ENCODE results near the gene SETDB2.
A peak's percentile ranks its signal among the peaks of the same experiment; 100 is the strongest.

The SETDB2 gene, protein sequence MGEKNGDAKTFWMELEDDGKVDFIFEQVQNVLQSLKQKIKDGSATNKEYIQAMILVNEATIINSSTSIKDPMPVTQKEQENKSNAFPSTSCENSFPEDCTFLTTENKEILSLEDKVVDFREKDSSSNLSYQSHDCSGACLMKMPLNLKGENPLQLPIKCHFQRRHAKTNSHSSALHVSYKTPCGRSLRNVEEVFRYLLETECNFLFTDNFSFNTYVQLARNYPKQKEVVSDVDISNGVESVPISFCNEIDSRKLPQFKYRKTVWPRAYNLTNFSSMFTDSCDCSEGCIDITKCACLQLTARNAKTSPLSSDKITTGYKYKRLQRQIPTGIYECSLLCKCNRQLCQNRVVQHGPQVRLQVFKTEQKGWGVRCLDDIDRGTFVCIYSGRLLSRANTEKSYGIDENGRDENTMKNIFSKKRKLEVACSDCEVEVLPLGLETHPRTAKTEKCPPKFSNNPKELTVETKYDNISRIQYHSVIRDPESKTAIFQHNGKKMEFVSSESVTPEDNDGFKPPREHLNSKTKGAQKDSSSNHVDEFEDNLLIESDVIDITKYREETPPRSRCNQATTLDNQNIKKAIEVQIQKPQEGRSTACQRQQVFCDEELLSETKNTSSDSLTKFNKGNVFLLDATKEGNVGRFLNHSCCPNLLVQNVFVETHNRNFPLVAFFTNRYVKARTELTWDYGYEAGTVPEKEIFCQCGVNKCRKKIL

DNA sequence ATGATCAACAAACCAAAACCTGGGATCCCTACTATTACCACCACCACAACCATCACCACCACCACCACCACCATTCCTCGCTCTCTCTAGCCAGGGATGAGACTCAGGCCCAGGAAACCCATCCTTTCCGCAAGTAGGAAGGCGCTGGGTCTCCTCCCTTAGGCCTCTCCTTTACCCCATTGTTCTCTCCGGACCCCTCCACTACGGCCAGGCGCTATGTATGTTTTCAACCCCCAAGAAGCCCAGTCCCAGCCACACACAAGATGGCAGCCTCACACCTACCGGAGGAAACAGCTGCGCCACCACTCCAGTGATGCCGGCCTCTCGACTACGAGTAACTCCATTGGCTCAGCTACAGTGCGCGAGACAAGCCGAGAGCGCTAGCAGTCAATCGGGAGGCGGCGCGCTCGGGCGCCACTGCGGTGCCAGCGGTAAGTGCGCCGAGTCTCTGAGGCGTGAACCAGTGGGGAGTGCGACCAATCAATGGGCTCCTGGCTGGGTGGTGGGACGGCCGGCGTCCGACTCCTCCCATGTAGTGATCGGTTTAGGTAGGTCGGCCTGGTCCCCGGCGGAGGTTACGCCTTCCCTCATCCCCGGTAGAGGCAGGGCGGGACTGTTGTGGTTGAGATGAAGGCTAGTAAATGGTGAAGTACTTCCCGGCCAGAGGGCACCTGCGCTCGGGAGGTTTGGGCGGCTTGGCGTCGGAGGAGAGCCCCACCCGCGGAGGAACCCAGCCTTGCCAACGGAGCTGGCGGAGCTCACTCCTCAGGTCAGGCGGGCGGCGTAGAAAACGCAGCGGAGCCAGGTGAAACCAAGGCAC, at the start of gene SETDB2, which contains the start of gene CAB39L:
Gene SETDB2, plus strand, starts transcription at position 571 of the 820 bp plus-strand sequence. CDS start 7,620 bp downstream, outside the sequence.
Gene CAB39L, minus strand, starts transcription at position 361 of the 820 bp plus-strand sequence. CDS start 61,154 bp downstream, outside the sequence.
- DNase-seq (ENCODE audit: low read depth in 2 of 2): peak; percentile 97 to 99

DNA sequence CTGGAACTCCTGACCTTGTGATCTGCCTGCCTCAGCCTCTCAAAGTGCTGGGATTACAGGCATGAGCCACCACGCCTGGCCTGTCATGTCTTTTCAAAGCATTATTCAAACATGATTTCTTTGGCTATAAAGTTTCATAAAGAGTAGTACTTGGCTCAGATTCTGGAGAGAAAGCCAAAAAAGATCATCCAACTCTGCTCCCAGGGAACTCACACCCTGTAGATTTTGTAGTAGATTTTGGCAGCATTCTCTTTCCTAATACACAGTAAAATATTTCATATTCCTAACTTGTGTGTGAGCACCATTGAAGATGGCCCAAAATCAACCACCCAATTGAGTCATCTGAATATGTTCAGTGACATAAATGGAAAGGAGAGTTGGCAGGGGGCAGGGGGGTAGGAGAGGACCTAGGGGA, 48.6 kb upstream of the SETDB2 start:
- no peak for DNase-seq (ENCODE audit: low read depth in 2 of 2)

DNA sequence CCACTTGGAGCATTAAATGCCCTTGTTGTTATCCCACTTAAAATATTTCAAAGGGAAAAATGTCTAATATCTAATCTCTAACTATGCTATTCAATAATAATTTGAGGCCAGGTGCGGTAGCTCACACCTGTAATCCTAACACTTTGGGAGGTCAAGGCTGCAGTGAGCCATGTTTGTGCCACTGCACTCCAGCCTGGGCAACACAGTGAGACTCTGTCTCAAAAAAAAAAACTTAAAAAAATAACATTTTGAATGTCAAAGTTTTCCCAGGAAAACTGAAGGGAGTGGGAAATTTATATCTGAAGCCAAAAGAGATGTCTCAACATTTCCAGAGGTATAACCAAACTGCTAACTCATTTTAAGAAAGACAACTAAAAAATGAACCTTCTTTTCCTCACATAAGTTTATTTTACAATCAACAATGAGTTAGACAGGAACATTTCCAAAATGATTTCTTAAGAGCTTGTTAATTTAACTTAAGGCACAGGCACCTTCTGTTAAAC, 48.1 kb upstream of the SETDB2 start:
- no peak for DNase-seq (ENCODE audit: low read depth in 2 of 2)

DNA sequence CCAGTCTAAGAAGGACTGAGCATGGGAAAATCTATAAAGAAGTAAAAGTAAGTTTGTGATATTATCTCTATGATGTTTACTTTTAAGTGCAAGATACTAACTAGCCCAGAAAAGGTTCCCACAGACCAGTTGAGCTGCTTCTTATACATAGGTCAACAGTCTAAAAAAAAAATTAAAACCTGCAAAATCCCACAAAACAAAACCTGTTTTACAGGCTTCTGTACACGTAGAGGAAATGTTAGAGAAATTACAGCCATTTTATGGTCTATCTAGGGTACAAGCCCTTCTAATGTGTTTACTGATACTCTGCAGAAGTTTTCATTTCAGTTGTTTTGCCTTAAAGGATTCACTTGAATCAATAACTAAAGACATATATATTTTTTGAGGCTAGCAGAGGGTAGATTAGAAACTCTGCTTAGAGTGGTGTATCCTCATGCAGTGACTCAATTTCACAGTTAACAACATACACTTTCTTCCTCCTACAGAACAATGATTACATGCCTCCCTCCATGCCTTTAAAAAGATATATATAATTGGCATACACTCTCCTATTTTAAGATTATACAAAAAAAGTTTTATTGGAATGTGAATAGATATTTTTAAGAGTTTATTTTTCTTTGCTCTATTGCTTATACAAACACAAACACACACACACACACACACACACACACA, 44.1 kb upstream of the SETDB2 start:
- no peak for DNase-seq (ENCODE audit: low read depth in 2 of 2)

DNA sequence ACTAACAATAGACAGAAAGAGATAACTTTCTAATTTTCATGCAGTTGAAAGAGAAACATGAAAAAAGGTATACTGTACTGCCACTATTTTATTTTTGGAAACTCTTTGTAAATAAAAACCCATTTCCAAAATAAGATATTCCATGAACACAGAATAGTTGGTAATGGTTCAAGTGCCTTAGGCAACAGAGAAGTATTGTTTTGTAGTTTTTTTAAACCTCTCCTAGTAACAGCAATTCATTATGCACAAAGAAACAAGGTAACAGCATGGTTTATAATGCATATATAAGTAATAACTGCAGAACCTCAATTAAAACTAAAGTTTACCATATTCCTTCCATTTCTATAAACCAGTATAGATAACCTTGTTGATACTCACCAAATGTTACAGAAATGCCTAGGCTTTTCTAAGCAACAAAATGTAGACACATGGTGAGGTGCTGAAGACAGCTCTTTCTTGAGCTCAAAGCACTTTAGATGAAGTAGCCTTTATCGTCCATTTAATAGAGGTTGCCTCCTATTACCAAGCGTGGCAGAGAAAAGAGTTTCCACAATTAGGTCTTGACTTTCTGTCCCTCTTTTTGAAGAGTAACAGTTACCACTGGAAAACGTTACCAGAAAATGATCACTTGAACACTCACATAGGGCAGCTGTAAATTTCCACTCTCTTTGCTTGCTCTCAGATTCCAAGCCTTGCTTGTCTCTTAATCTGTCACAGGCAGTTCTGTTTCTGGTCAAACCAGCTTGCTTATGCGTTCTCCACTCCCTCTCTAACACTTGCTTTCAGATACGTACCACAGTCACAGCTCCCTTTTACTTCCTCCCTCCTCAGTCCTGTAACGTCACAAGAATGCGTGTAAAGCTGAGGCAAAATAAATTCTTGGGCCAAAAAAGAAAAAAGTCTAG, 43.1 kb upstream of the SETDB2 start:
- DNase-seq (ENCODE audit: low read depth in 2 of 2): no peak

DNA sequence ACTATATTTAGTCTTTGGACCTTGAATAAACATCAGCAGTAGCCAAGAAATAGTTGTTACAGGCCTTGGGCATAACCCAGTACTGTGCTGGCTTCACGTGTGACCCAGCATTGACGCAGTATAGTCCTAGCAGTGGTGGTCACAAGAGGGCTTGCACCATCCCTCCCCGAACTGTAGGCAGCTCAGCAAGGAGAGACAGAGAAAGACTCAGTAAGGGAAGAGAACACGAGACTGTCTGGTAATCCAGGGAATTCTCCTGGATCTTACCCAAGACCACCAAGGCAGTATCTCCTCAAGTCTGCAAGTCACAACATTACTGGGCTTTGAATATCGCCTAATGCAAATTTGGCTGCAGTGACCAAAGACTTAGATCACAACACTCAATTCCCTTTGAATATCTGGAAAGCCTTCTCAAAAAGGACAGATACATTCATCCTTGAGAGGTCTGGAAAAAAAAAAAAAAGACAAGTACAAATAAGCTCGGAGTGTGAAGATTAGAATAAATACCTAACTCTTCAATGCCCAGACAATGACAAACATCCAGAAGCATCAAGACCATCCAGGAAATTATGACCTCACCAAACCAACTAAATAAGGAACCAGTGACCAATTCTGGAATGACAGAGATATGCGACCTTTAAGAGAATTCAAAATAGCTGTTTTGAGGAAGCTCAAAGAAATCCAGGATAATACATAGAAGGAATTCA, 39.9 kb upstream of the SETDB2 start:
- DNase-seq (ENCODE audit: low read depth in 2 of 2): no peak

DNA sequence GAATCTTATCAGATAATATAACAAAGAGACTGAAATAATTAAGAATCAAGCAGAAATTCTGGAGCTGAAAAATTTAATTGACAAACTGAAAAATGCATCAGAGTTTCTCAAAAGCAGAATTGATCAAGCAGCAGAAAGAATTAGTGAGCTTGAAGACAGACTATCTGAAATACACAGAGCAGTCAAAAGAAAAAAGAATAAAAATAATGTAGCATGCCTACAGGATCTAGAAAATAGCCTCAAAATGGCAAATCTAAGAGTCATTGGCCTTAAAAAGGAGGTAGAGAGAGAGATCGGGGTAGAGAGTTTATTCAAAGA, 39.4 kb upstream of the SETDB2 start:
- no peak for DNase-seq (ENCODE audit: low read depth in 2 of 2)

DNA sequence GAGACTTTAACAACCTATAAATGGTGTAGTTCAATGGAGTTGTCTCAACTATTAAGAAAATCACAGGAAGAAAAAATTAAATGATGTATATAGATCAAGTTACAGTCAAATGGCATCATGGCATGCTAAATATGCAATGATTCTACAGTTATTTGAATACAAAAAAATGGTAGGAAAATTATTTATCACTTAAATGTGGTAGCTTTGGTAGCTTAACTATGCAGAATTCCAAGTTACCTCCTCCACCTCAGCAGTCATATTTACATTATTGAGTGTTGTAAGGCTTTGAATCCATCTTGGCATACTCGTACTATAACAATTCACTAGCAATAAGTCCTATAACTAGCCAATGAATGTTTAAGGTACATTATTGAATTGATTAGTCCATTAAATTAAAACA, 37.0 kb upstream of the SETDB2 start:
- no peak for DNase-seq (ENCODE audit: low read depth in 2 of 2)

DNA sequence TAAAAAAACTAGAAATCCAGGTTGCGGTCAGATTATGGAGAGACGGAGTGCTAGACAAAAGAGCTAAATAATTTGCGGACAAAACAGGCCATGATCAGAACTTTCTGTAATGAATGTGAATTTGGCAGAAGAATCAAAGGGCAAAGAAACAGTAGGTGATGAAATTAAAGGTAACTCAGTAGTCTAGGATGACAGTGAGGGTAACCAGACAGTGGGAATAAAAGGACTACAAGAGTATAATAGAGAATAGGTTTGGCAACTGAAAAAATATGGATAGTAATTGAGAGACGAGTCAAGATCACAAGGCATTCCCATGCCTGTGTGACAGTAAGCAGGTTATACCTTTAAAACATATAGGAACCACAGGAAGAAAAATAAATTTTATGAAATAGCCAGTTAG, 36.1 kb upstream of the SETDB2 start:
- DNase-seq (ENCODE audit: low read depth in 2 of 2): no peak

DNA sequence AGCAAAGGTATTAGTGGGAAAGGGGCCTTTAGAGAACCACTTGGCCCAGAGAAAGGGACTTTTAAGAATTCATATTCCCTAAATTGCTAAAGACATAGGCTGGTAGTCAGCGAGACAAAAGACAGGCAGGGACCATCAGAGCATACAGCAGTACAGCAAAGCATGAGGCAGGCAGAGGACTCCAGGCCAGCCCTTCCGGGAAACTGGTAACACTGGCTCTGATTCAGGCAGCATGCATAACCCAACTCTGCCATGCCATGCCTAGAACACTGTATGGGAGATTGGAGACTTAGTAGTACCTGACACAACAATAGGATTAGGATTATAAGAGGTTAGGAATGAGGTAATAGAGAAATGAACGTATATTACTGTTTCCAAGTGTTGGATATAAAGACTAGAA, 35.1 kb upstream of the SETDB2 start:
- DNase-seq (ENCODE audit: low read depth in 2 of 2): no peak

DNA sequence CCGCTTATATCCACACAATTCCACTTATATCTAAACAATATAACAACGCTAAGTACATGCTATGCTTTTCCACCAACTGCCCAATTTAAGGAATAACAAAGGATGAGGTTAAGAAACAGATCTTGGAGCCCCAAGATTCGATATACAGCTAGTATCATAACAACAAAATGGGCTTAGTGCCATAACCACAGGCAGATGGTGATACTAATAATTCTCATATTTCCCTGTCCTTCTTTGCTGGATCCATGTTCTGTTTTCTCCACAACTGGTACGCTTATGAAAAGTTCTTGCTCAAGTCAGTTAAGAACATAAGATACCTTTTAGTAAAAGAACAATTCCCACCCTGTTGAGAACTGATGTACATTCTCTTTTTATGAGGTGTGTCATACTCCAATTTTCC, 34.1 kb upstream of the SETDB2 start:
- DNase-seq (ENCODE audit: low read depth in 2 of 2): no peak

DNA sequence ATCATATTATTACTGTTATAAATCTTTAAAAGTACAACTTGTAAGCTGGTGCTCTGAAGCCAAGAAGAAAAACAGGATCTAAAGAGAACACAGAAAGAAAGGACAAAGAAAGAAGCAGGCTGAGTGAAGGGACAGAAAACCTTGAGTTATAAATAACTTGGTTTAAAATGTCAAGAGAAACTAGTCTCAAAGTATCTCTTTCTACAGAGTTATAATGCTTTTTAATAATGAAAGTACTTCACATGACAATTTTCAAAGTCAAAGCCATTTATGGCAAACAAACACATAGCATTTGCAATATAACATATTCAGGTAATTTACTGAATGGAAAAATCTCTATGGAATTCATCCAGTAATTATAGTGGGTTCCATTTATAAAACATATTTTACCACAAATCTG, 33.6 kb upstream of the SETDB2 start:
- no peak for DNase-seq (ENCODE audit: low read depth in 2 of 2)

DNA sequence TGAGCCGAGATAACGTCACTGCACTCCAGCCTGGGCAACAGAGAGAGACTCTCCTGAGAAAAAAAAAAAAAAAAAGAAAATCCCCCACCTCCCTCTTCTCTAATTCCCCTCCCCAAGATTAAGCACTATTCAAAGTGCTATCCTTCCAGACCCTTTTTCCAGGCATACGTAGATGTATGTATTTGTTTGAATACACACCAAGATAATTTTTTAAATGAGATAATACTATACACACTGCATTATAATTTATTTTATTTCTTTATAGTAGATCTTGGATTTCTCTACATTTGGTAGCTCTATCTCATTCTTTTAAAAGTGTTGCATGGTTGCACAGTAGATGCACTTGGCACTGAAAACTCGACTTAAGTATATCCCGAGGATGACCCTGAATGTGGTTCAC, 32.7 kb upstream of the SETDB2 start:
- no peak for DNase-seq (ENCODE audit: low read depth in 2 of 2)

DNA sequence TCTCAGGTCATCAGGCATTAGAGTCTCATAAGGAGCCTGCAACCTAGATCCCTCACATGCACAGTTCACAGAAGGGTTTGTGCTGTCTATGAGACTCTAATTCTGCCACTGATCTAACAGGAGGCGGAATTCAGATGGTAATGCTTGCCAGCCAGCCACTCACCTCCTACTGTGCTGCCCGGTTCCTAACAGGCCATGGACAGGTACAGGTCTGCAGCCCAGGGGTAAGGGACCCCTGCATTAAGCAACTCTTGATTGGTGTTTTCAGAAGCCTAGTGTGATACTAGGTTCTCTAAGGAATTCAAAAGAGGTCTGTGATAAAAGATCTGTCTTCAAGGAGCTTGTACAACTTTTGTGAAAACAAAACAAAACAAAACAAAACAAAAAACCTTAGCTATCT, 31.3 kb upstream of the SETDB2 start:
- no peak for DNase-seq (ENCODE audit: low read depth in 2 of 2)

DNA sequence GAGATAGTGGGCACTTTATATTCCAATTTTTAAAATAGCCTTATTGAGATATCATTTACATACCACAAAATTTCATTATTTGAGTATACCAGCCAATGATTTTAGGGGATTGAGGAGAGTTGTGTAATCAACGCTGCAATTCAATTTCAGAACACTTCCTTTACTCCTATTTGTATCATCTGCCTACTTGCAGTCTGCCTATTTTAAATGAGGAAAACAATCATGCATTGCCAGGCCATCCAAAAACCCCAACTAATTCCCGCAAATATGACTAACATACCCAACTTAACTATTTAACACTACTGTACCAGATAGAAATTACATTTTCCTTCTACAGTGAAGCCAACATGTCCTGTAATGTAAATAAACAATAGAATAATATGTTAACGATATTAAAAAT, 26.9 kb upstream of the SETDB2 start:
- DNase-seq (ENCODE audit: low read depth in 2 of 2): no peak

DNA sequence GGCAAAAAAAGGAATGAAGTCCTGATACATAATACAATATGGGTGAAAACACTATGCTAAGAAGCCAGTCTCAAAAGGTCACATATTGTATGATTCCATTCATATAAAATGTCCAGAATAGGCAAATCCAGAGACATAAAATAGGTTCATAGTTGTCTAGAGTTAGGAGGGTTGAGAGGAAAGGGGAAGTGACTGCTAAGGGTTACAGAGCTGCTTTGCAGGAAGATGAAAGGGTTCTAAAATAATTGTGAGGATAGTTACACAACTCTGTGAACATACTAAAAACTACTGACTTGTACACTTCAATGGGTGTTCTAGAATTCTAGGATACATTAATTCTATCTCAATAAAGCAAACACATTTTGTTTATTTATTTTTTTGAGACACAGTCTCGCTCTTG, 25.9 kb upstream of the SETDB2 start:
- DNase-seq (ENCODE audit: low read depth in 2 of 2): no peak

DNA sequence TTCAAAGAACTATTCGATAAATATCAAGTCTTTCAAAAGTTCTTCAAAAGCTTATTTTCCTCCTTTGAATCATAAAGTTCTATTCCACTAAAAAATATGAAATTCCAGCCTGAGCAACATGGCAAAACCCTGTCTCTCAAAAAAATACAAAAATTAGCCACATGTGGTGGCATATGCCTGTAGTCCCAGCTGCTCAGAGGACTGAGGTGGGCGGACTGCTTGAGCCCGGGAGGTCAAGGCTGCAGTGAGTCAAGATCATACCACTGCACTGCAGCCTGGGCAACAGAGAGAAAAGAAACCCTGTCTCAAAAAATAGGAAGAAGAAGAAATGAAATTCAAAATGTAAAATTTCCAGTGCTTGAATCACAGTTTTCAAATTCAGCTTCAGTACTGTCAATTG, 24.8 kb upstream of the SETDB2 start:
- no peak for DNase-seq (ENCODE audit: low read depth in 2 of 2)

DNA sequence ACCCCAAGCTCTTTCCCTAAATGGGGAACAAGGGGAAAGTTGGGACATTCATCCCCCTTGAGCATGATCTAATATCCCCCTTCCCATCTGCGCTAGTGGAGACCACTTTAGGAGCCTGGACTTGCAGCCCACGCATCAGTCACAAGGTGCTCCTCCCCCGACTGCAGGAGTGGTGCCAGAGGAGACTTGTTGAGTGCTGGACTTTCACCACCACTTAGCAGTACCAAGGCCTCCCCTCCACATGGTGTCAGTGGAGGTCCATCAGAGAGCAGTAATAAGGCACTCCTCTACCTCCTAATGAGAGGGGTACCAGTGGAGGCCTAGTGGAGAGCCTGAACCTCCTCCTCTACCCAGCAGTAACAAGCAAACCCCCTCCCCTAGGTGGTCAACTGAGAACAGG, 22.7 kb upstream of the SETDB2 start:
- peak in 1 of 2 donors; percentile 10 for DNase-seq (ENCODE audit: low read depth in 2 of 2)

DNA sequence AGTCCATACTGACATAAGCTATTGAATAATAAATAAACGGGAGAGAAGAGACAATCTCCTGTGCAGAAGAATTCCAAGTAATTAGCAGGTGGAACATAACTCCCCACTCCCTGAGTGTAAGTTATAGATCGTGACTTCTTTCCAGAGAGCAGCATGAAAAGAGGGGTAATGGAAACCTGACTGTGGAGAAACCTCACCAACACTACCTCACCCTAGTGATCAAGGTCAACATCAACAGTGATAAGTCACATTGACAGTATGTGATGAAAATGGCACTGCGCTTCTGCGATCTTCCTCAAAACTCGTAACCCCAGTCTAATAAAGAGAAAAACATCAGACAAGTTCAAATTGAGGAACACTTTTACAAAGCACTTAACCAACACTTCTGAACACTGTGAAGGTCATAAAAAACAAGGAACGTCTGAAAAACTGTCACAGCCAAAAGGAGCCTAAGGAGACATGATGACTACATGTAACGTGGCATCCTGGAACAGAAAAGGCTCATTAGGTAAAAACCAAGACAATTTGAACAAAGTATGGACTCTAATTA, 20.0 kb upstream of the SETDB2 start:
- no peak for DNase-seq (ENCODE audit: low read depth in 2 of 2)

Data from stimulated activated CD4-positive, alpha-beta T cell treated with anti-CD3 and anti-CD28 coated beads, Interleukin-15, amount 100 ng/mL, for 48 hours (primary cell).